Stimulated activated naive CD8-positive, alpha-beta T cell treated with anti-CD3 and anti-CD28 coated beads, Interleukin-15, Interleukin-2, amounts not matched to agents 100 U/mL and 50 U/mL, for 24 hours (primary cell): ENCODE data around the gene CFAP20DC.
"Not testable (repeated sequence)": the region's sequence is repeated elsewhere in the genome, so short reads cannot be mapped to it uniquely, and the experiment has no call there.

Experiments used
- ATAC-seq: fragments of 150-1000 bp; cut with Tn5 transposase; one replicate; pipeline ENCODE4 v1.10.0; 2021
- DNase-seq: peaks from one replicate; pipeline ENCODE4 v3.0.0; 2021

CFAP20DC gene

DNA sequence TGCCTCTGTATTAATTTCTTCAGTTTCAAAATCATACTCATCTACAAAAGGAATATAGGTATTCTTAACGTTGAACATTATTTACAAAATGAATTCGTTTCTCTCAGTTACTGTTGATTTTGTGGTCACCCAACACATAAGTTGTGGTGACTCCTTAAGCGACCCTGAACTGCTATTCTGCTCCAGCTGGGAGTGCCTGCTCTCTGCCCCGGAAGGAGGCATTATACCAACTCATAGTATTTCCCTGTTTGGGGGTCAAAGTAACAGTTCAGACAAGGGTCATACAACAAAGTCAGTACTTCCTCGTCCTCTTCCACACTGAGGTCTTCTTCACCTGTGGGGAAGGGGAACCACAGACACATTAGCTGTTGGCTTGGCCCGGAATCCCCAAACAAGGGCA lies 307.6 kb downstream of the CFAP20DC start:
- no peak for ATAC-seq
- no peak for DNase-seq

- no peak for DNase-seq
- ATAC-seq: no peak
Measured at GRCh38 chr3:58737644-58738043, 312.2 kb downstream of the CFAP20DC start.

GRCh38 chr3:58731673-58732072 lies 318.2 kb downstream of the CFAP20DC start:
- ATAC-seq (no peak), DNase-seq (no peak)

DNA sequence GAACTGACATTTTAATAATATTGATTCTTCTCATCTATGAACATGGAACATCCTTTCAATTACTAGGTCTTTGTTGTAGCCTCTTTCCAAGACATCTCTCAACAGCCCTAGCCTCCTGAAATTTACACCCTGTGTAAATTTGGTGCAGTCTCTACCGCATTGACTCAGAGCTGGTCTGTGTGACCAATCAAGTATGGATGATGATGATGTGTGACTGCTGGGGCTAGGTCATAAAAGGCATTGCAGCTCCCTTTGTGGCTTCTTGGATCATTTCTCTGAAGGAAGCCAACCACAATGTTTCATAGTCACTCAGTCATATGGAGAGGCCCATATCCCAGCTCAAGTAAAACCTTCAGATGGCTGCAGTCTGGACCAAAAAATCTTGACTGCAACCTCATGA lies 321.1 kb downstream of the CFAP20DC start:
- ATAC-seq (peak; percentile 32), DNase-seq (no peak)

GRCh38 chr3:58725326-58725853 lies 324.4 kb downstream of the CFAP20DC start:
- no peak for DNase-seq
- no peak for ATAC-seq

DNA sequence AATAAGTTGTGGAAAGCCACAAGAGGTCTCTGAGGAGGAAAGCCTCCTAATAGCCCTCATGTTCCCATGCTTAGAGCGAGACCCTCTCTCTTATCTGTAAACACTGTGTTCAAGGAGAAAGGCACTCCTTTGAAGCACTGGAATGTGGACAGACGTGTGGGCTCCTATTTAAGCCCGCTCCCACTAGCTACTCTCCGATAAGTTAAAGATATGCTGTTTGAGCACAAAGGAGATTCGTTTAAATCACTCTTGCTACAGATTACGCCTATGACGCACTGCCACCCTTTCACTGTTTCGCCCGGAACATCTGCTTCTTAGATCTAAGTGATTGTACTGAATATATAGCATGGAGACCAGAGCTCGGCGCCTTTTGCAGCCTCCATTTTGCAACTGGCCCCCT lies 325.5 kb downstream of the CFAP20DC start:
- ATAC-seq (no peak), DNase-seq (no peak)

- no peak for DNase-seq
- ATAC-seq: no peak
Measured at GRCh38 chr3:58723173-58723572, 326.7 kb downstream of the CFAP20DC start.

DNA sequence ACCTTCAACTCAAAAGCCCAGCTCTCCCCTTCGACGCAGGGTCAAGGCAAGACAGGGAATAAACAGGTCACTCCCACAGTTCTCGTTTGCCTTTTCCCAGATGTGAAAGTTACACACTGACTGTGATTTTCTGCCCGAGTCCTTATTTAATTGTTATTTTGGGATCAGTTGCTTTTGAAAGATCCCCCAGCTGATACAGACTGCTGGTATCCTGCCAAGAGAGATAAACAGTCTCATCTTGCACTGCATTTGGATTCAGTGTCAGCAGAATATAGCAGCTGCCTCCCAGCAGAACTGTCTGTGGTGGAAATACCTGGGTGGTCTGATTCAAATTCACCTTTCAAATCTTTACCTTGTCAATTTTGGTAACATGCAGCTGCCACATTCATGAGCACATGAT lies 327.3 kb downstream of the CFAP20DC start:
- ATAC-seq (no peak), DNase-seq (no peak)

DNA sequence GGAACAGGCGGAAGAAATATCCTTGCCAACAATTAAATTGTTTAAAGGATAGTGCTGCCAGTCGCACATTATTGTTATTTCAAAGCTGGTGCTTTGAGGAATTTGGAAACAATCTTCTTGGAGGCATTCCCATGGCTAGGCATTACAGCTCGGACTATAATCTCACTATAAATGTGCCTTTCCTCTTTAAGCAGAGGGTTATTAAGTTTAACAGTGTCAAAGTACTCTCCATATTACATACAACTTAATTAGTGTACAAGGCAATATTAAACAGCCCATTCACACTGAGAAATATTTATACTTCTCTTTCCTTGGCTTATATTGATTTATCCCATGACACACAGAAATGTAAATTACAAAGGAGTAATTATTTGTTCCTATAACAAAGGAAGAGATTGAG lies 329.3 kb downstream of the CFAP20DC start:
- DNase-seq (no peak), ATAC-seq (no peak)

DNA sequence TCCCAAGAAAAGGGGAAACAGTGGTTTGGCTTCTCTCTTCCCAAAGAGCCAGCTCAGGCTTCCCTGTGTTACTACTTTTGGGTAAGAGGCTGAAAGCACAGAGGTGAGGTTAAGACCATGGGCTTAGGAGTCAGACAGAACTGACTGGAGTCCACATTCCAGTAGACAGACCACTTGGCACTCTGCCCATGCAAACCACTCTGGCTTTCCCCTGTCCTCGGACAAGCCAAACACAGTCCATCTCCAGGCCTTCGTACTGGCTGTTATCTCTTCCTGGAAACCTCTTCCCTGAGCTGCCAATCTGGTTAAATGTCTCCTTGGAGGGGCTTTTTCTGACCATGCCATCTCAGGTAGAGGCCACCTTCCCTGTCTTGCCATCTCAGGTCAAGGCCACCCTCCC lies 330.1 kb downstream of the CFAP20DC start:
- no peak for DNase-seq
- ATAC-seq: no peak

DNA sequence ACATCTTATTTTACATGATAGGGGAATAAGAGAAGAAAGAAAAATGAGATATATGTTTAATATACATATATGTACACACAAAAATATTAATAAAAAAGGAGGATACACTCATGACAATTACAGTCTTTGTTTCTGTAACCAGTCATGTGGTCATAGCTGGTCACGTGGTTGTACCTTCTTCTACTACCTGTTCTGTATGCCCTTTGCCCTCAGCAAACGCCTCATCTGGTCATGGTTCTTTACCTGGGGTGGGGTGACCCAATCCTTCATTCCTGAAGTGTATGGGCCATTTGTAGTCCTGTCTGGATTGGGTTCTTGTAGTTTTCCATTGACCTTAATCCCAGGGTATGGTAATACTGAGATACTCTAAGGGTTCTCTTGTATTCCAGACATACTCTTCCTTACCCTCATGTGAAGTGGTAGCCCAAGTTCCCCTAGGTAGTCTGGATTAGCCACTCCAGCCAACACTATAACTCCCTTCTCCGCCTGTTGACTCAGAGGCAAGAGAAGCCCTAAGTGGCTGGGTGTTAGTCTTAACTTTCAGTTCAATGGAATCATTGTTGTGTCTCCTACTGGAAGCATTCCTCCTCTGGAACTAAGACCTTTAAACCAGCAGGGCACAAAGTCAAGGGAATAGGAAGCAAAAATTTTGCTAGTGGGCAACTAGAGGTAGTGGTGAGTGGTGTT lies 336.0 kb downstream of the CFAP20DC start:
- ATAC-seq: no peak
- DNase-seq: no peak

- ATAC-seq: no peak
Measured at GRCh38 chr3:58711871-58712270, 338.0 kb downstream of the CFAP20DC start.

DNA sequence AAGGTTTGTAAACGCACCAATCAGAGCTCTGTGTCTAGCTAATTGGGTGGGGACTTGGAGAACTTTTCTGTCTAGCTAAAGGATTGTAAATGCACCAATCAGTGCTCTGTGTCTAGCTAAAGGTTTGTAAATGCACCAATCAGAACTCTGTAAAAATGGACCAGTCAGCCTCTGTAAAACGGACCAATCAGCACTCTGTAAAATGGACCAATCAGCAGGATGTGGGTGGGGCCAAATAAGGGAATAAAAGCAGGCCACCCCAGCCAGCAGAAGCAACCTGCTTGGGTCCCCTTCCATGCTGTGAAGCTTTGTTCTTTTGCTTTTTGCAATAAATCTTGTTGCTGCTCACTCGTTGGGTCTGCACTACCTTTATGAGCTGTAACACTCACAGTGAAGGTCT lies 340.8 kb downstream of the CFAP20DC start:
- not testable (repeated sequence) for DNase-seq, ATAC-seq

More at GRCh38 chr3:58711871-58712270, 338.0 kb downstream of the CFAP20DC start:
- no peak for DNase-seq

DNA sequence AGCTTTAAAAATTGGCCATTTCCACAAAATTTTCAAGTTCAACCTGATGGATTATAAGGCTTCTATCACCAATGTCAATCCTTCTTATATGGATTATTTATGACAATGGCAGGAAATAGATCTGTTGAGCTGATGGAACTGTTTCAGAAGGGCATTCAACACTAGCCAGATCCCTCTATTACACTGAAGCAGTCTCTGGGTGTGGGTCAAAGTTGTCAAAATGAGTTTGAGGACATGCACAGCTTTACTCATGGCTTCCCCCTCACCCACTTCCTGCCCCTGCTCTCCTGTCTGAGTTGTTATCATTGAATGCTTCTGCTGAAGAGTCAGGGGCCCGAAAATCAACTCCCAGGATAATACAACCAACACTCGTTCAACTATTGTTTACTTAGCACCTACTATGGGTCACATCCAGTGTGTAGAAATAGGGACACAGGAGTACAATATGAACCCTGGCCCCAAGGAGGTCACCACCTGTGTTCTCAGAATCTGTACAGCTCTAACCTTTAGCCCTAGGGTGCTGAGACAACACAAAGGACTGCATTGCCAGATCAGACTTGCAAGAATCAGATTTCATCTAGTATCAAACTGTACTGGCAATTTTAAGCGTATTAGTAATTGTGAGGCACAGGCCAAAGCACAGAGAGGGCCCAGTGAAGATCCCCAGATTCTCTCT lies 341.6 kb downstream of the CFAP20DC start:
- DNase-seq (no peak), ATAC-seq (no peak)

- DNase-seq: no peak
- no peak for ATAC-seq
Measured at GRCh38 chr3:58707390-58707930, 342.4 kb downstream of the CFAP20DC start.

GRCh38 chr3:58706395-58707167 lies 343.2 kb downstream of the CFAP20DC start:
- ATAC-seq (no peak), DNase-seq (no peak)

- DNase-seq (no peak), ATAC-seq (no peak)
Measured at GRCh38 chr3:58704745-58705144, 345.1 kb downstream of the CFAP20DC start.

DNA sequence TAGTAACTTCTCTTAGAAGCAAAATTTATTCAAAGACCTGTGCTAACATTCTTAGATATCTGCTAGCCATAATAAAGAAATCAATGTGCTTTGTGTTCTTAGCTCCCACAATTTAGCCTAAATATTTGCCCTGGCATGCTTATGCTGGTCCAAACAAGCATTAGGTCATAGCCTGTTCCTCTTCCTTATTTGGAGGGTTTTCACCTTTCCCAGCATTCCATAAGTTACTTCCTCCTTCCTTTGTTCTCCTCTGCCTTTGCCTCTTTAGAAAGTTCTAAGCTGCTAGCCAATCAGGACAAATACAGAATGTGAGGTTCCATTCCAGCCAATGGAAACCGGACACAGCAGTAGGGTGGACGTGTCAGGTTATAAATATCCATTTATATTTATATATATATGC lies 345.5 kb downstream of the CFAP20DC start:
- not testable (repeated sequence) for ATAC-seq, DNase-seq

DNA sequence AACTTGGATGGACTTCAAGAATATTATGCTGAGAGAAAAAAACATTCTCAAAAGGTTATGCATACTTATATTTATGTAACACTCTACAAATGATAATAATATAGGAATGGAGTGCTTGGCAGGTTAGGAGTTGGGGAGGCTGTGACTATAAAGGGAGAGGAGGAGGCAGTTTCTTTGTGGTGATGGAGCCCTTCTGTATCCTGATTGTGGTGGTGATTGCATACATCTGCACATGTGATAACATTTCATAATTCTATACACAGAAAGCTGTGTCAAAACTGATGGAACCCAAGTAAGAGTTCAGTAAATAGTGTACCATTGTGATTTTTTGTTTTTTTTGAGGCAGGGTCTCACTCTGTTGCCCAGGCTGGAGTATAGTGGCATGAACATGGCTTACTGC lies 351.6 kb downstream of the CFAP20DC start:
- ATAC-seq (no peak), DNase-seq (no peak)

DNA sequence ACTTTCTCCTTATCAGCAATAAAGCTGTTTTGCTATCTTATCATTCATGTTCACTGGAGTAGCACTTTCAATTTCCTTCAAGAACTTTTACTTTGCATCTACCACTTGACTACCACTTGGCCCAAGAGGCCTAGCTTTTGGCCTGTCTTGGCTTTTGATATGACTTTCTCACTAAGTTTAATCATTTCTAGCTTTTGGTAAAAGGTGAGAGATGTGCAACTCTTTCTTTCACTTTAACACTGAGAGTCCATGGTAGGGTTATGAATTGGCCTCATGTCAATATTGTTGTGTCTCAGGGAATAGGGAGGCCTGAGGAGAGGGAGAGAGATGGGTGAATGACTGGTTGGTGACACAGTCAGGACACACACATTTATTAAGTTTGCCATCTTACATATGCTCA lies 352.3 kb downstream of the CFAP20DC start:
- no peak for DNase-seq
- ATAC-seq: no peak

GRCh38 chr3:58696813-58697212 lies 353.0 kb downstream of the CFAP20DC start:
- DNase-seq, ATAC-seq: not testable (repeated sequence)

DNA sequence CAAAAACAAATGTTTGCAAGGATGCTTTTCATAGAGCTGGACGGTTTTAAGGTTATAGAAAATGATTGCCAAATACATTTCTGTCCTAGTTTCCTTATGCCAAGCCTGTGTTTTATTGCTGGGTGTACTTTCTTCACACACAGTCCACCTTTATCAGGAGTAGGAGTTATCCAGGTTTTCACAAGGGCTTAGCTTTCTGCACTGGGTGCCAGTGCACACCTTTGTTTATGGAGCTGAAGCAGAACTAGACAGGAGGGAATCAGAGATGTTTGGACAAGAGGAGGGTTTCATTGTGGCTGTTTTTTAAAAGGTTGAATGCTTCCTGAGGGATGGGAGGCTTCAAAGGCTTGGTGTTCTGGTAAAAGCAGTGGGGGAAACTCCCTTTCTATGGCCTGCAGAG lies 353.7 kb downstream of the CFAP20DC start:
- ATAC-seq: no peak
- DNase-seq: no peak

GRCh38 chr3:58695284-58695683 lies 354.5 kb downstream of the CFAP20DC start:
- not testable (repeated sequence) for DNase-seq, ATAC-seq
